ENCODE results near the gene IRF4.

- TF ChIP-seq, protein P1, sequence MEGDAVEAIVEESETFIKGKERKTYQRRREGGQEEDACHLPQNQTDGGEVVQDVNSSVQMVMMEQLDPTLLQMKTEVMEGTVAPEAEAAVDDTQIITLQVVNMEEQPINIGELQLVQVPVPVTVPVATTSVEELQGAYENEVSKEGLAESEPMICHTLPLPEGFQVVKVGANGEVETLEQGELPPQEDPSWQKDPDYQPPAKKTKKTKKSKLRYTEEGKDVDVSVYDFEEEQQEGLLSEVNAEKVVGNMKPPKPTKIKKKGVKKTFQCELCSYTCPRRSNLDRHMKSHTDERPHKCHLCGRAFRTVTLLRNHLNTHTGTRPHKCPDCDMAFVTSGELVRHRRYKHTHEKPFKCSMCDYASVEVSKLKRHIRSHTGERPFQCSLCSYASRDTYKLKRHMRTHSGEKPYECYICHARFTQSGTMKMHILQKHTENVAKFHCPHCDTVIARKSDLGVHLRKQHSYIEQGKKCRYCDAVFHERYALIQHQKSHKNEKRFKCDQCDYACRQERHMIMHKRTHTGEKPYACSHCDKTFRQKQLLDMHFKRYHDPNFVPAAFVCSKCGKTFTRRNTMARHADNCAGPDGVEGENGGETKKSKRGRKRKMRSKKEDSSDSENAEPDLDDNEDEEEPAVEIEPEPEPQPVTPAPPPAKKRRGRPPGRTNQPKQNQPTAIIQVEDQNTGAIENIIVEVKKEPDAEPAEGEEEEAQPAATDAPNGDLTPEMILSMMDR (IDR thresholded peaks at IDR 0.05) = no peak
- no peak for TF ChIP-seq EZH2 (IDR thresholded peaks at IDR 0.05; ENCODE audit: borderline replicate concordance, insufficient read depth, low read depth, low read length, poor library complexity, severe bottlenecking)
Observed at GRCh38 chr6:351867-352289, 39.7 kb upstream of the IRF4 start.

All from B cell (primary cell).